ENCODE measurements around the gene IGFBP5.

The IGFBP5 gene

DNA sequence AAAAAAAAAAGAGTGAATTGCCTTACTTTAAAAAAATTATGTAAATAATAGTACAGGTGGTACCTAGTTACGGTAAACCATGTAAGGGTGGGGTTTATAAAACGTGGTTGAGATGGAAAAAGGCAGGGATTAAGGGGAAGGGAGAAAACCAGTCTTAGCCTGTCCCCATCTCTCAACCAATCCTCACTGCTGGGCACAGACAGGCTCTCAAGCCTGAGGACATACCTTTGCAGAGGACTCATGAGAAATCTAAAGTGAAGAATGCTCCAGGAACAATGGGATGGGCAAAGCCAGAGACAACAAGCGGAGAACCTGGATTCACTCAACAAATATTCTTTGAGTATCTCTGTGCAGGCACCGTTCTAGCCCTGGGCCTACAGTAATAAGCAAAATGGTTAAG is 65.6 kb downstream of the IGFBP5 start:
- H3K27ac ChIP-seq (replicated peaks), result no peak overlapping the region
- no peak for DNase-seq (ENCODE audit: low read depth in 1 of 2, low spot score in 1 of 2)
- TF ChIP-seq POLR2AphosphoS5 (IDR thresholded peaks at IDR 0.05; ENCODE audit: low read depth), result no peak
- TF ChIP-seq, protein P1, sequence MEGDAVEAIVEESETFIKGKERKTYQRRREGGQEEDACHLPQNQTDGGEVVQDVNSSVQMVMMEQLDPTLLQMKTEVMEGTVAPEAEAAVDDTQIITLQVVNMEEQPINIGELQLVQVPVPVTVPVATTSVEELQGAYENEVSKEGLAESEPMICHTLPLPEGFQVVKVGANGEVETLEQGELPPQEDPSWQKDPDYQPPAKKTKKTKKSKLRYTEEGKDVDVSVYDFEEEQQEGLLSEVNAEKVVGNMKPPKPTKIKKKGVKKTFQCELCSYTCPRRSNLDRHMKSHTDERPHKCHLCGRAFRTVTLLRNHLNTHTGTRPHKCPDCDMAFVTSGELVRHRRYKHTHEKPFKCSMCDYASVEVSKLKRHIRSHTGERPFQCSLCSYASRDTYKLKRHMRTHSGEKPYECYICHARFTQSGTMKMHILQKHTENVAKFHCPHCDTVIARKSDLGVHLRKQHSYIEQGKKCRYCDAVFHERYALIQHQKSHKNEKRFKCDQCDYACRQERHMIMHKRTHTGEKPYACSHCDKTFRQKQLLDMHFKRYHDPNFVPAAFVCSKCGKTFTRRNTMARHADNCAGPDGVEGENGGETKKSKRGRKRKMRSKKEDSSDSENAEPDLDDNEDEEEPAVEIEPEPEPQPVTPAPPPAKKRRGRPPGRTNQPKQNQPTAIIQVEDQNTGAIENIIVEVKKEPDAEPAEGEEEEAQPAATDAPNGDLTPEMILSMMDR (IDR thresholded peaks at IDR 0.05; ENCODE audit: insufficient read depth, low read length), result no peak
- TF ChIP-seq, protein P2, sequence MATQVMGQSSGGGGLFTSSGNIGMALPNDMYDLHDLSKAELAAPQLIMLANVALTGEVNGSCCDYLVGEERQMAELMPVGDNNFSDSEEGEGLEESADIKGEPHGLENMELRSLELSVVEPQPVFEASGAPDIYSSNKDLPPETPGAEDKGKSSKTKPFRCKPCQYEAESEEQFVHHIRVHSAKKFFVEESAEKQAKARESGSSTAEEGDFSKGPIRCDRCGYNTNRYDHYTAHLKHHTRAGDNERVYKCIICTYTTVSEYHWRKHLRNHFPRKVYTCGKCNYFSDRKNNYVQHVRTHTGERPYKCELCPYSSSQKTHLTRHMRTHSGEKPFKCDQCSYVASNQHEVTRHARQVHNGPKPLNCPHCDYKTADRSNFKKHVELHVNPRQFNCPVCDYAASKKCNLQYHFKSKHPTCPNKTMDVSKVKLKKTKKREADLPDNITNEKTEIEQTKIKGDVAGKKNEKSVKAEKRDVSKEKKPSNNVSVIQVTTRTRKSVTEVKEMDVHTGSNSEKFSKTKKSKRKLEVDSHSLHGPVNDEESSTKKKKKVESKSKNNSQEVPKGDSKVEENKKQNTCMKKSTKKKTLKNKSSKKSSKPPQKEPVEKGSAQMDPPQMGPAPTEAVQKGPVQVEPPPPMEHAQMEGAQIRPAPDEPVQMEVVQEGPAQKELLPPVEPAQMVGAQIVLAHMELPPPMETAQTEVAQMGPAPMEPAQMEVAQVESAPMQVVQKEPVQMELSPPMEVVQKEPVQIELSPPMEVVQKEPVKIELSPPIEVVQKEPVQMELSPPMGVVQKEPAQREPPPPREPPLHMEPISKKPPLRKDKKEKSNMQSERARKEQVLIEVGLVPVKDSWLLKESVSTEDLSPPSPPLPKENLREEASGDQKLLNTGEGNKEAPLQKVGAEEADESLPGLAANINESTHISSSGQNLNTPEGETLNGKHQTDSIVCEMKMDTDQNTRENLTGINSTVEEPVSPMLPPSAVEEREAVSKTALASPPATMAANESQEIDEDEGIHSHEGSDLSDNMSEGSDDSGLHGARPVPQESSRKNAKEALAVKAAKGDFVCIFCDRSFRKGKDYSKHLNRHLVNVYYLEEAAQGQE (IDR thresholded peaks at IDR 0.05; ENCODE audit: insufficient replicate concordance, low read depth), result no peak
- TF ChIP-seq GABPA (IDR thresholded peaks at IDR 0.05; ENCODE audit: low read depth), result no peak
- no peak for TF ChIP-seq SPI1 (IDR thresholded peaks at IDR 0.05; ENCODE audit: borderline replicate concordance, low read depth)
- no peak overlapping the region for H3K4me3 ChIP-seq (replicated peaks; ENCODE audit: insufficient read depth, low read length)
- peaks cover 31% of the 10 kb centered on the region for H3K27me3 ChIP-seq (ENCODE audit: insufficient read depth, poor library complexity, severe bottlenecking)

DNA sequence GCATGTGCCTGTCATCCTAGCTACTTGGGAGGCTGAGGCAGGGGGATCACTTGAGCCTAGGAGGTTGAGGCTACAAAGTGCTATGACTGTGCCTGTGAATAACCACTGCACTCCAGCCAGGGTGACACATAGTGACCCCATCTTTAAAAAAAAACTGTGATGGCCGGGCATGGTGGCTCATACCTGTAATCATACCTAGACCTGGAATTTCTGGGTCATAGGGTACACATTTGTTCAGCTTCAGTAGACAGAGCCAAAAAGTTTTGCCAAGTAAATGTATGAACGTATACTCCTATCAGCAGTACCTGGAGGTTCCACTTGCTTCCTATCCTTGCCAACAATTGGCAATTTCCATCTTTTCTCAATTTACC is 68.5 kb downstream of the IGFBP5 start:
- Histone ChIP-seq H3K27ac (replicated peaks) (no peak overlapping the region), H3K4me3 (replicated peaks; ENCODE audit: insufficient read depth, low read length) (no peak overlapping the region), H3K27me3 (ENCODE audit: insufficient read depth, poor library complexity, severe bottlenecking) (peaks cover 10% of the 10 kb centered on the region)
- TF ChIP-seq, protein P1 (IDR thresholded peaks at IDR 0.05; ENCODE audit: insufficient read depth, low read length), result no peak
- TF ChIP-seq POLR2AphosphoS5 (IDR thresholded peaks at IDR 0.05; ENCODE audit: low read depth), result no peak
- TF ChIP-seq, protein P2 (IDR thresholded peaks at IDR 0.05; ENCODE audit: insufficient replicate concordance, low read depth), result no peak
- TF ChIP-seq GABPA (IDR thresholded peaks at IDR 0.05; ENCODE audit: low read depth), result no peak
- TF ChIP-seq SPI1 (IDR thresholded peaks at IDR 0.05; ENCODE audit: borderline replicate concordance, low read depth), result no peak
- no peak for DNase-seq (ENCODE audit: low read depth in 1 of 2, low spot score in 1 of 2)

DNA sequence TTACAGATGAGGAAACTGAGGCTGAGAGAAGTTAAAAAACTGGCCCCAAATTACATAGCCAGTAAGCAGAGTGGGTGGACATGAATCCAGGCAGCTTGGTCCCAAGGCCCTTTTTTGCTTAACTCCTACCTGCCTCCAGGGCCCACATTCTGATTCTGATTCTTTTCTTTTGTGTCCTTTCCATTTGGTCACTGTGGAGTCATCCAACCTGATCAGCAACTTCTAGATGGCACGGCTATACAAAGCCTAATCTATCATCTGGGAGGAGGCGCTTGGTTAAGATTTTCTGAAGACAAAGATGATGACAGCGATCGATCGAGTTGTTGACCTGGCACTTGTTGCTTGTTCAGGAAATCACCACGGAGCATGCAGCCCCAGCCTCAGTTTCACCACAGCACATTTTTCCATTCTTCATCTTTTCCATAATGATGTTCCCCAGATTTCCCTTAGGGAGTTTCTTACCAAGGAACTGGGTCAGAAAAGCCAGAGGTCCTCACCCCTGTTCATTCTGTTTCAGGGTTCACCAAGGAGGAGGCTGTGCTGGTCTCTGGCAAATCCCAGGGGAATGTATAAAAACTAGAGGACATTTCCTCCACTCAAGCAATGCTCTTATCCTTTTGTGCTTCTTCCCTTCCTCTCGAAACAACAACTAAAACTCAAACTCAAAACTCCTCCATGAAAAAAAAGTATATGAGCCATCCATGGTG is 69.0 kb downstream of the IGFBP5 start:
- no peak overlapping the region for H3K4me3 ChIP-seq (replicated peaks; ENCODE audit: insufficient read depth, low read length)
- TF ChIP-seq, protein P2 (IDR thresholded peaks at IDR 0.05; ENCODE audit: insufficient replicate concordance, low read depth), result no peak
- TF ChIP-seq, protein P1 (IDR thresholded peaks at IDR 0.05; ENCODE audit: insufficient read depth, low read length), result no peak
- TF ChIP-seq POLR2AphosphoS5 (IDR thresholded peaks at IDR 0.05; ENCODE audit: low read depth), result no peak
- TF ChIP-seq GABPA (IDR thresholded peaks at IDR 0.05; ENCODE audit: low read depth), result no peak
- no peak for TF ChIP-seq SPI1 (IDR thresholded peaks at IDR 0.05; ENCODE audit: borderline replicate concordance, low read depth)
- DNase-seq (ENCODE audit: low read depth in 1 of 2, low spot score in 1 of 2), result no peak
- H3K27ac ChIP-seq (replicated peaks), result no peak overlapping the region
- peaks cover 7% of the 10 kb centered on the region for H3K27me3 ChIP-seq (ENCODE audit: insufficient read depth, poor library complexity, severe bottlenecking)
